Nephron (organoid): Measurements from ENCODE around the gene GAK.

Experiments
- H3K27ac Mint-ChIP-seq, 3 experiments: 2 replicates each; pipeline ENCODE4 v1.8.0; 2020; ENCODE audit warnings: mixed read lengths in 3 of 3, mild to moderate bottlenecking in 2 of 3, moderate library complexity in 1 of 3
- H3K27me3 Mint-ChIP-seq: 2 replicates; pipeline ENCODE4 v1.8.0; 2021; ENCODE audit warnings: low read depth, mild to moderate bottlenecking, moderate library complexity, mixed read lengths
- H3K36me3 Mint-ChIP-seq: 2 replicates; pipeline ENCODE4 v1.8.0; 2020; ENCODE audit warnings: low read depth, mixed read lengths
- H3K4me1 Mint-ChIP-seq: 2 replicates; pipeline ENCODE4 v1.8.0; 2020; ENCODE audit warnings: mixed read lengths
- H3K4me3 Mint-ChIP-seq, 3 experiments: 2 replicates each; pipeline ENCODE4 v1.8.0; 2020; ENCODE audit warnings: mild to moderate bottlenecking in 3 of 3, mixed read lengths in 3 of 3, moderate library complexity in 2 of 3
- H3K9me3 Mint-ChIP-seq: 2 replicates; pipeline ENCODE4 v1.8.0; 2020; ENCODE audit warnings: mixed read lengths
- CTCF ChIP-seq, 3 experiments: fragments of 200-600 bp; sonication (generic); IDR thresholded peaks; one replicate each; pipeline ENCODE4 v1.5.0; 2021; ENCODE audit warnings: antibody characterized with exemption in 3 of 3; ENCODE audit not compliant: unreplicated experiment in 3 of 3

Gene GAK

GRCh38 chr4:950136-951020 lies 18.3 kb upstream of the GAK start:
- H3K4me1 Mint-ChIP-seq = peaks cover 10% of the 10 kb centered on the region
- peaks cover 9% of the 10 kb centered on the region for H3K36me3 Mint-ChIP-seq
- TF ChIP-seq CTCF (IDR thresholded peaks at IDR 0.05; ENCODE audit: unreplicated experiment in 3 of 3) = no peak
- H3K4me3 Mint-ChIP-seq = no peak overlapping the region
- H3K27me3 Mint-ChIP-seq = peaks cover 13% of the 10 kb centered on the region
- no peak overlapping the region for H3K27ac Mint-ChIP-seq
- no peaks in the 10 kb centered on the region for H3K9me3 Mint-ChIP-seq

- H3K36me3 Mint-ChIP-seq = peaks cover 7% of the 10 kb centered on the region
- peaks cover 20% of the 10 kb centered on the region for H3K27me3 Mint-ChIP-seq
- no peaks in the 10 kb centered on the region for H3K9me3 Mint-ChIP-seq
- peaks cover 14% of the 10 kb centered on the region for H3K4me1 Mint-ChIP-seq
- no peak overlapping the region for H3K27ac Mint-ChIP-seq
- no peak for TF ChIP-seq CTCF (IDR thresholded peaks at IDR 0.05; ENCODE audit: unreplicated experiment in 3 of 3)
- no peak overlapping the region for H3K4me3 Mint-ChIP-seq
Measured at GRCh38 chr4:949656-950055, 17.5 kb upstream of the GAK start.

- Mint-ChIP-seq H3K4me3 (no peak overlapping the region), H3K4me1 (peaks cover 14% of the 10 kb centered on the region), H3K9me3 (no peaks in the 10 kb centered on the region), H3K27ac (no peak overlapping the region), H3K36me3 (no peaks in the 10 kb centered on the region), H3K27me3 (peaks cover 24% of the 10 kb centered on the region)
- TF ChIP-seq CTCF (IDR thresholded peaks at IDR 0.05; ENCODE audit: unreplicated experiment in 3 of 3) = no peak
Measured at GRCh38 chr4:948936-949300, 16.8 kb upstream of the GAK start.

- Mint-ChIP-seq H3K27me3 (peaks cover 30% of the 10 kb centered on the region), H3K27ac (no peak overlapping the region), H3K4me1 (peaks cover 14% of the 10 kb centered on the region), H3K36me3 (no peaks in the 10 kb centered on the region), H3K4me3 (no peak overlapping the region), H3K9me3 (no peaks in the 10 kb centered on the region)
- no peak for TF ChIP-seq CTCF (IDR thresholded peaks at IDR 0.05; ENCODE audit: unreplicated experiment in 3 of 3)
Measured at GRCh38 chr4:948101-948935, 16.2 kb upstream of the GAK start.

- Mint-ChIP-seq H3K4me3 (no peak overlapping the region), H3K36me3 (no peaks in the 10 kb centered on the region), H3K27ac (no peak overlapping the region), H3K4me1 (peaks cover 14% of the 10 kb centered on the region), H3K9me3 (no peaks in the 10 kb centered on the region), H3K27me3 (peaks cover 30% of the 10 kb centered on the region)
- TF ChIP-seq CTCF (IDR thresholded peaks at IDR 0.05; ENCODE audit: unreplicated experiment in 3 of 3) = no peak
Measured at GRCh38 chr4:947491-947971, 15.4 kb upstream of the GAK start.
